ENCODE measurements around the gene GALNT8.

GALNT8 gene

GRCh38 chr12:4800555-4800954, 80.4 kb downstream of the GALNT8 start:
- no peak for DNase-seq (ENCODE audit: low read depth)

GRCh38 chr12:4802841-4803240, 82.6 kb downstream of the GALNT8 start:
- DNase-seq (ENCODE audit: low read depth), result no peak

GRCh38 chr12:4806439-4807115, 86.4 kb downstream of the GALNT8 start:
- DNase-seq (ENCODE audit: low read depth), result no peak

GRCh38 chr12:4807116-4807783, 87.0 kb downstream of the GALNT8 start:
- no peak for DNase-seq (ENCODE audit: low read depth)

GRCh38 chr12:4807813-4808212, 87.6 kb downstream of the GALNT8 start:
- DNase-seq (ENCODE audit: low read depth), result no peak

GRCh38 chr12:4809013-4809448, 88.8 kb downstream of the GALNT8 start:
- no peak for DNase-seq (ENCODE audit: low read depth)

- no peak for DNase-seq (ENCODE audit: low read depth)
These were observed 89.4 kb downstream of the GALNT8 start for GRCh38 chr12:4809449-4810218.

DNA sequence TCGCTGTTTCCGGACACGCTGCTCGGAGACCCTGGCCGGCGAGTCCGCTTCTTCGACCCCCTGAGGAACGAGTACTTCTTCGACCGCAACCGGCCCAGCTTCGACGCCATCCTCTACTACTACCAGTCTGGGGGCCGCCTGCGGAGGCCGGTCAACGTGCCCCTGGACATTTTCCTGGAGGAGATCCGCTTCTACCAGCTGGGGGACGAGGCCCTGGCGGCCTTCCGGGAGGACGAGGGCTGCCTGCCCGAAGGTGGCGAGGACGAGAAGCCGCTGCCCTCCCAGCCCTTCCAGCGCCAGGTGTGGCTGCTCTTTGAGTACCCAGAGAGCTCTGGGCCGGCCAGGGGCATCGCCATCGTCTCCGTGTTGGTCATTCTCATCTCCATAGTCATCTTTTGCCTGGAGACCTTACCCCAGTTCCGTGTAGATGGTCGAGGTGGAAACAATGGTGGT, 90.0 kb downstream of the GALNT8 start:
- no peak for DNase-seq (ENCODE audit: low read depth)

GRCh38 chr12:4812624-4813327, 92.6 kb downstream of the GALNT8 start:
- DNase-seq (ENCODE audit: low read depth), result no peak

DNA sequence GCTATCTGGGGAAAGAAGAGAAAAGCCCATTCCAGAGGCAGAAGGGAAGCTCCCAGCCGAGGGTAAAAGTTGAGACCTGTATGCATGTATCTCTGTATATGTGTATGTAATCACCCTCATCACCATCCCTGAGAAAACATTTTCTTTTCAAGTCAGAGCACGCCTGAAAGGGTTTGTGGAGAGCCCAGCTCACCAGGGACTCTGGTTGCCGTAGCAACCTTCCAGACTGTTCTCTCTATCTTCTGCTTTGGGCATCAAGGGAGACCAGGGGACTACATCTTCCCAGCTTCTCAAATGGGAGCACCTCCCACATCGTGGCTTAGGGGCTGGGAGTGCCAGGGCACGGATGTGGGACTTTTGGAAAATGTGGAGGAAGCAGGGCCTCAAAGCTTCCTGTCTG, 93.5 kb downstream of the GALNT8 start:
- no peak for DNase-seq (ENCODE audit: low read depth)

DNA sequence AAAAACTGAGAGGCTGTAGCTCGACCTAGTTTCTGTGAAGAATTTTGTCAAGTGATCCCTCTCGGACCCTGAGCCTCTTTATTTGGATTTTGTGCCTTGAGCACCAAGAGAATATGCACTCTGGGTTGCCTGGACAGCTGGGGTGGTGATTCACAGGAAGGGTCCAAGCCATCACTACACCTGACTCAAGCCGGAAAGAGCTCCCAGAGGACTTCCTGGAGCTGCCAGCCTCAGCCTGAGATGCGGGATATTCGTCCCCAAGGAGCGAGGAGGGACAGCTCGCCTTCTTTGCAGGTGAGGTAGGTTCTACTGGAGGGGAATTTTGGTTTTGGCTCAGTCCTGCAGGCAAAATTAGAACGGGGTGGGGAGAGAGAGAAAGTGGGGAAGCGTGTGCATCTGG, 94.3 kb downstream of the GALNT8 start:
- no peak for DNase-seq (ENCODE audit: low read depth)

DNA sequence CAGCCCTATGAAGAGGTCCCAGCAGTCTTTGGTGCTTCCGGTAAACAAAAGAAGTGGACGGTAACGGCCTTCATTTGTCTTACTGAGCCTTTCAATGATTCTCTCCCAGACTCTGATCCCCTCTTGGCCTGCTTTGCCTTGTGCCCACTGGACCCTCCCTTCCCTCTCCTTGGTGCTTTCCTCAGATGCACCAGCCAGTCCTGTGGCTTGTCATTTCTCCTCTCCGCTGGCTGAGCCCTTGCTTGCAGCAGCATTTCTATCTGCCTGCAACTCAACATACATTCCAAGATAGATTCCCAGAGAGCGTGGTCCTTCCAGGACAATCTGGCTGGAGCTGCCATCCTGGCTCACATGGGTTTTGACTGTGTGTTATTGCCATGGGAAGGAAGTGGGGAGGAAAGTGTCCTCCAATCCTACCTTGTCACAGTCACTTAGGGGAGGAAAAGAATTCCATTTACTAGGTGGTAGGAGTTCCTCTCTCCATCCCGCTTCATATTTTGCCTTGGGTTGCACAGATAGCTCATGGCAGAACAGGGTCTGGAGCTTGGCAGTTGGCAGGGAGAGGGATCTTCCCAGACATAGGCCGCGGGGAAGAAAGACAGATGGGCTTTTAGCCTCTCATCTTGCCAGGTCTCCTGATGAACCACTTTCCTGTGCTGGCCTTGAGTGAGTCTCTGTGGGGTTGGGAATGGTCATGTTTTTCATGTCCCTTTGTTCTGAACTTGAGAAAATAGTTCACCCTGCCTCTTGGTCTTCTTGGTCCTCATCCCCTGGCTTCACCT, 96.7 kb downstream of the GALNT8 start:
- DNase-seq (ENCODE audit: low read depth), result no peak

GRCh38 chr12:4817880-4818279, 97.7 kb downstream of the GALNT8 start:
- DNase-seq (ENCODE audit: low read depth), result no peak

- DNase-seq (ENCODE audit: low read depth), result no peak
These were observed 99.5 kb downstream of the GALNT8 start for GRCh38 chr12:4819654-4820053.

DNA sequence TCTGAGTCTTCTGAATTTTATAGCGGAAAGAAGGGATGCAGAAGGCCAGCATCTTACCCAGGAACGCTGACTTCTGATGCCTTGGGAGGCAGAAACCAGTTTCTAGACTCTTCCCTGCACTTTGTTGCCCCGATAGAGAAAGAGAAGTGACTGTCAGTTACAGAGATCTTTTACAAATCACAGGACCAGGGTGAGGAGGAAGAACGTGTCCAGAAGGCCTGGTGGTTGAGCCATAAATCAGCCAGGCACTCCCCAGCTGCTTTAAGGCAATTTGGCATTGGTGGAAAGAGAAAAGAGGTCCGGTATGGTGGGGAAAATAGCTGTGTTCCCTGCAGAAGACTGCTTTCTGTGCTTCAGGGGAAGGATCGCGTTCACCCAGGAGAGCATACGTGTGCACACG, 100.8 kb downstream of the GALNT8 start:
- DNase-seq (ENCODE audit: low read depth), result no peak
